ENCODE results near the gene PSMA6.
"Not testable (repeated sequence)": the region's sequence is repeated elsewhere in the genome, so short reads cannot be mapped to it uniquely, and the experiment has no call there.

PSMA6 gene

DNA sequence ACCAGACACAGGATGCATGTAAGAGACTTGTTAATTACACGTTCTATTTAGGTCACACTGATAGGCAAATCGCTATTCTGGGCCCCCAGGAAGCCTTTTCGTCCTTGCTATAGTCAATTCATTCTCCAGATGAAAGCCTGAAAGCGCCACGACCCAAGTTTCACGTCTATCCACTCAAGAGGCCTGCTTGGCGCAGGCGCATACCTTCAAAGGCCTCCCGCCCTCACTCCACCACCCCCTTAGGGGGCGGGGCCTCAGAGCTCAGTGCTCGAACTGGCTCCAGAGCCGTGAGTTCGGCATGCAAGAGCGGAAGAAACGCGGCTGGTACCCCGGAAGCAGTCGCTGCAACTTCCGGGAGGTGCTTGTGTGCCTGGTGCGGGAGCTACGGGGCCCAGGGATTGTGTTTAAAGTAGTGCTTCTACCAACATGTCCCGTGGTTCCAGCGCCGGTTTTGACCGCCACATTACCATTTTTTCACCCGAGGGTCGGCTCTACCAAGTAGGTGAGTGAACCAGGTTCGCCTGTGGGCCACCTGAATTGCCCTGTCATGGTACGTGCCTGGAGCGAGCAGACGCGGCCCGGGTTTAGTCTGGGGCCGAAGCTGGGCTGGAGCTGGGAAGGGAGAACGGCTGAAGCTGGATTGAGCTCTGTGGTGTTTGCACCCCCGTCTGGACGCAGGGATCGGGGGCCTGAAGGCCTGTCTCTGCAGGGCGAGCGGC is at the start of gene PSMA6:
Gene PSMA6, plus strand, starts transcription at position 332 of the 719 bp plus-strand sequence. Its CDS starts 95 bp downstream, at position 427.
- peak; percentile 99 for DNase-seq

DNA sequence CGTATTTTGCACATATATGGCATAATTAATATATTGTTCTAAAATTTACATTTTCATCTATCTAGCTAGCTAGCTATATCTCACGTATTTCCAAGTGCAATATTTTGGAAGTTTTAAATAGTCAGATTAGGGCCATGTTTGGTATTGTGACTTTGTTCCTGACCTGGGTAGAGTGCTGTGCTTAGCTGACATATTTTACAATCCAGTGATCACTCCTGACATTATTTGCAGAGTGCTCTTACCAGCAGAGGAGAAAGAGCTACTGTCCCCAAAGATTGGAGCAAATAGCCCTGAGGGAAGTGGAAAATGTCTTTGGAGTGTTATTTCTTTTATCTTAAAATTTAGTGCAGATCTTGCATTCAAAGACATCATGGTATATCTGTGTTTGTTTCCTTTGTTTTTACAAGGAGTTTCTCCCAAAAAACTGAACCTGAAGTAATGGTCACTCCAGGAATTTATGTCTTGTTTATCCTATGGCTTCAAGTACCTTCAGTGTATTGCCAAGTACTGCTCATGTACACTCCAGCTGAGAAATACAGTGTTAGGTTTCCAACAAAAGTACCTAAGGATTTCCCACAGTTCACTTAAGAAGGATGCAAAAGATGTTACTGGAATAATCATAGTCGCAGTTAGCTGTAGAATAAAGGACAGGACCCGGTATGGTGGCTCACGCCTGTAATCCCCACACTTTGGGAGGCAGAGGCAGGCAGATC is 49.4 kb upstream of the PSMA6 start:
- no peak for DNase-seq

DNA sequence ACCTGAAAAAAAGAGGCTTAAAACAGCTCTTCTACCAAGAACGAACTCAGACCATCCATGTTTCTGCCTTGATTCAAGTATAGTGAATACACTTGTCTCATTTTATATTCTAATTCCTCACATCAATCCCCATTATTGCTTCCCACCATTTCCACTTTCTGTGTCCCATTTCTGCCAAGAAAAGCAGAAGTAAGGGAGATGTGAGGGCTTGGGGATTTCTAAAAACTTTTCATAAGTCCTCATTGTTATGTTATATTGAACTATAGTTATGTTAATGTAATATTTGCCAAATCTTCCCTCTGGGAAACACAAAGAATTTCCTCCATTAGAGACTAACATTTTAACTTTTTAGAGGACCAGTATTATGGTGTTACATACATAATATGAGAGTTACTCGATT is 48.2 kb upstream of the PSMA6 start:
- no peak for DNase-seq

DNA sequence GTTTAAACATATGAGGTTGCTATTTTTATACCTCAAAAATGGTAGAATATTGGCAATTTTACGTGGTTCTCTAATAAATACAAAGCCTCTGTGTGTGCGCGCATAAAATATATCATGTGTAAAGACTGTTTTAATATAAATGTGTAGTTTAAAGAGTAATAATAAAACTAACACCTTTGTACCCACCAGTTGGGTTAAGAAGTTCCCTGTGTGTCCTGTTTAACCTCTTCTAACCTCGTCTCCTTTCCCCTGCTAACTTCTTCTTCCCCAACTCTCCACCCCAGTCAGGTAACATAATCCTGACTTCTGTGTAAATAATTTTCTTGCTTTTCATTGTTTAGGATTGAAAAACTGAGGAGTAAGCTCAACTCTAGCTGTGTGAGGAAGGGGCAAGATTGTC is 47.6 kb upstream of the PSMA6 start:
- no peak for DNase-seq

DNA sequence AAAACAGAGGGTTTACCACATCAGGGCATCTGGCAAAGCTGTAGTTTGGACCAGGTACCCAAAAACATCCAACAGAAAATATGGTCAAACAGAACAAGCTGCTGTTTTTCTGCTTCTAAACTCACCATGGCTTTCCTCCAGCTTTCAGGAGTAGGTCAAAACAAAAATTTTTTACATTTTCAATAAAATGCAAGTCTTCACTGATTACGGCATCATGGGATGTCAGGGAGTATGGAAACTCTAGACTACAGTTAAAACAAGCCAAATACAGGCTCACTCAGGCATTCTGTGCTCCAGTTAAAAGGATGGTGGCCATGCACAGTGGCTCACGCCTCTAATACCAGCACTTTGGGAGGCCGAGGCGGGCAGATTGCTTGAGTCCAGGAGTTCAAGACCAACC is 47.1 kb upstream of the PSMA6 start:
- no peak for DNase-seq

DNA sequence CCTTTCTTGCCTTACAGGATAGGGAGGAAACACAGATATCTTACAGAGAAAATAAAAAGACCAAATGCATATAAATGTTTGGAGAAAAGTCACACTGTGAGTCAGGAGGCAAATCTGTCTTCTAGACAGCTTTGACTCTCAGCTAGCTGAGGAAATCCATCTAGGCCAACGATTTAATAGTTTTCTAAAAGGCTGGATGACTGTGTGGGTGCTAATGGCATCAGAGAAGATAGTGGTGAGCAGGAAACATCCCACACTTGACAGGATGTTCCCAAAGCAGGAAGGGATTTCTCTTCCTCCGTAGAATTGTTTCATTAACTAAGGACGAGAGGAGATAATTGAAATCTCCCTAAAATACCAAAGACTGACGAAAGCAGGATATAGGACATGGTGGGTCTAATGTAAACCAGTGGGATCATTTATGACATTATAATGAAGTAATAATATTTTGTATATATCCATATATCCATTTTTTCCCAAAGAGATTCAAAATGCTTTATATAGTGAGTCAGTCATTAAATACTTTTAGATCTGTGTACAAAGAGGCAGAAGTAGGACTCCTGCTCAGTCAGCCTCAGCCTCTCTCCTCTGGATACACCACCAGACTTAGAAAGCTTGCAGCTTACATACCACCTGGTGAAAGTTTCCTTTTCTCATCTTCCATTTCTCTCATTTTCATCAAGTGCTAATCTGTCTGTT is 44.3 kb upstream of the PSMA6 start:
- no peak for DNase-seq

DNA sequence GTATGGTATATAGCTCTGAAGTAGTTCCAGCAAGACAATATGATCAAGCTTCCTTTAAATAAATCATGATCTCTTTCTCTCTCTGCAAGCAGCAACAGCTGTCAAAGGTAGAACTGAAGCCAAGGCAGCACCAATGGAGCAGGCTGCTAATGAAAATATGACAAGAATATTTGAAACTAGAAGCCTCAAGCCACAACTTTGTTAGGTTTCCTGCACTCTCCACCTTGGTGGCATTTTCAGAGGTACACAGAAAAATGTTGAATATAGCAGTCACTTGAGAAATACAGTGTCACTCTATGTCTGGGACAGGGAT is 43.8 kb upstream of the PSMA6 start:
- DNase-seq = no peak

DNA sequence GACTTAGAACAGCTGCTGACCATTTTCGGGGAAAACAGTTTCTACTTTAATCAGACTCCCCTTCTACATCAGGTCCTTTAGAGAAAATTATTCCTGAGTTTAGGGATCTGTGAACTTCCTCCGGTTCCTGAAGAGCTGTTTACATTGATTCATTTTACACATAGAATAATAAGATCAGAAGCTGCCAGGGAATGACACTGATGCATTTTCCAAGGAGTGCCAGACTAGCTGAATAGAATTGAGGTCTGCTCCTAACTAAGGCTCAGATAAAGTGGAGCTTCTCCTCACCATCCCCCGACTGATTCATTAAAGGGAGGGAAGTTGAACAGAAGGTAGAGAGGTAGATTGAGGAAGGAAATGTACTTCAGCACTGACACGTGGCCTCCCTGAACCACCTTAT is 41.9 kb upstream of the PSMA6 start:
- DNase-seq = no peak

DNA sequence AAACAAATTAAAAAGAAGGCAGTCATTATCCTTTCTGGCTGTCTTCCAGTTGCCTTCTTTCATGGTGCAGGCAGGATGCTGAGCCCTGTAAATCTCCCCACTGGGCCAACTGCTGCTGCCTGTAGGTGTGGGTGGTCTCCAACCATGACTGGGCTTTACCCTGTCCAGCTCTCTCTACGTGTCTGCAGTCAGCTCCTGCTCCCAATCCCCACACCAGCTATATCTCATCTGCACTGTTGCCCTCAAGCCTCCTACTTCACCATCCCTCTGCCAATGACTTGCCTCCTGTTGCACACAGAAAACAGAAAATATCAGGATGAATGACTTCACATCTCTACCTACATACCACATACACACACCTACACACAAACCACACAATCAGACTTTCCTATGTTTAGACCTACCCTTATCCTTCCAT is 39.7 kb upstream of the PSMA6 start:
- DNase-seq = no peak

DNA sequence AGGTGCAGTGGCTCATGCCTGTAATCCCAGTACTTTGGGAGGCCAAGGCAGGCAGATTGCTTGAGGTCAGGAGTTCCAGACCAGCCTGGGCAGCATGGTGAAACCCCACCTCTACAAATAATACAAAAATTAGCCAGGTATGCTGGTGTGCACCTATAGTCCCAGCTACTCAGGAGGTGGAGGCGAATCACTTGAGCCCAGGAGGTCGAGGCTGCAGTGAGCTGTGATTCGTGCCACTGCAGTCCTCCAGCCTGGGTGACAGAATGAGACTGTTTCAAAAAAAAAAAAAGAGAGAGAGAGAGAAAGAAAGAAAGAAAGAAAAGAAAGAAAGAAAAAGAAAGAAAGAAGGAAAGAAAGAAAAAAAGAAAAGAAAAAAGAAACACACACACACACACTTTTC is 39.1 kb upstream of the PSMA6 start:
- DNase-seq = not testable (repeated sequence)

DNA sequence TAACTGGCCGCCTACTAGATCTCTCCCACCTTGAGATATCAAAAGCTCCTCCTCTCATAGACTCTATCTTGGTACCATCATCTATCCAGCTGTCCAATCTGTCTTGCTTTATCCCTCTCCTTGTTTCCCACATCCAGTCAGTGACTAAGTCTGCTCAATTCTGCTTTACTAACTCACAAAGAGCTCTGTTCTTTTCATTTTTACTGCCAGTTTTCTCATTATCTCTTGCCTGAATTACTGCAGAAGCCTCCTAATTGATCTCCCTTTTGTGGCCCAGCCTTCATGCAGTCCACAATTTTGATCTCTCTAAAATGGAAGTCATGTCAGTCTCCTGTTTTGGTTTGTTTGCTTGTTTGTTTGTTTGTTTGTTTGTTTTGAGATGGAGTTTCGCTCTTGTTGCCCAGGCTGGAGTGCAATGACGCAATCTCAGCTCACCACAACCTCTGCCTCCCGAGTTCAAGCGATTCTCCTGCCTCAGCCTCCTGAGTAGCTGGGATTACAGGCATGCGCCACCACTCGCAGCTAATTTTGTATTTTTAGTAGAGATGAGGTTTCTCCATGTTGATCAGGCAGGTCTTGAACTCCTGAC is 38.1 kb upstream of the PSMA6 start:
- DNase-seq = not testable (repeated sequence)

DNA sequence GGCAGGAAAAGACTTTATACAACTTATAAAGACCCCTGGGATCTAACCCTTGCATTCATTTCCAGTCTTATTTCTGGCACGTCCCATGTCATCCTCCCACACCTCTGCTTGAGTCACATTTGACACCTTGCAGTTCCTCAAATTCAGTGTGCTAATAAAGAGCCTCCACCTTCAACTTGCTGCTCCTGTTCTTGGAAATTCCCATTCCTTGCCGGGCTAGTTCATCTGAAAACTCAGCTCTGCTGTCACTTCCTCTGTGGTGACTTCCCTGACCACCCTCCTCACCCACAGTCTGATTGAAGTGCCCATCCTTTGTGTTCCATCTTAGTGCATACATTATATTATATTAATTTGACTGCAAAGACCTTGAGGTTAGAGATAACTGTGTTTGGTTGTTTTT is 37.4 kb upstream of the PSMA6 start:
- no peak for DNase-seq

DNA sequence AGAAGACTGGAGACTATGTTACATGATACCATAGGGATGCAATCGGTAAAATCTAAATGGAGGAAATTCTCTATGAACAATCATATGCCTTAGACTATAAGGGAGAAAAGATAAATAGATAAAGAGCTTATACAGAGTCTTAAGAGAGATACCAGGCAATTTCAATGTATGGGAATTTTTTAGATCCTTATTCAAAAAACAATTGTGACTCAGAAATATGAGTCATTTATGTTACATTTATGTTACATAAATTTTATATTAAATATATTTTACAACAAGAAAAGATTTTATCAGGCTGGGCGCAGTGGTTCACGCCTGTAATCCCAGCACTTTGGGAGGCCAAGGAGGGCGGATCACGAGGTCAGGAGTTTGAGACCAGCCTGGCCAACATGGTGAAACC is 36.5 kb upstream of the PSMA6 start:
- DNase-seq = no peak

DNA sequence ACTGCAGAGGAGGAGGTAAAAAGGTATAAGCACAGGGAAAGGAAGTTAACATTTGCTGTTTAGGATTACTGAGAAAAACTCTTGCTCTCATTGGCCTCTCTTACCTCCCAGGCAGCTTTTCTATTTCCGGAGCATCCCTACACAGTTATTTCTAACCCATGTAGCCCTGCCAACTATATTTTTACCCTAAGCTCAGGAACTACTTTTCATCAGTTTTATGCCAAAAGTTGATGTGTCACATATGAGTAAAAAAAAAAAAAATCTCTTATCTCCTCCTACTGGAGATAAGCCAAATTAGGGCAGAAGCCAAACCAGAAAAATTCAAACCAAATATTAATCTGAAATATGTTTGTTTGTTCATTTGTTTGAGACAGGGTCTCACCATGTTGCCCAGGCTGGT is 34.4 kb upstream of the PSMA6 start:
- DNase-seq = peak; percentile 7

DNA sequence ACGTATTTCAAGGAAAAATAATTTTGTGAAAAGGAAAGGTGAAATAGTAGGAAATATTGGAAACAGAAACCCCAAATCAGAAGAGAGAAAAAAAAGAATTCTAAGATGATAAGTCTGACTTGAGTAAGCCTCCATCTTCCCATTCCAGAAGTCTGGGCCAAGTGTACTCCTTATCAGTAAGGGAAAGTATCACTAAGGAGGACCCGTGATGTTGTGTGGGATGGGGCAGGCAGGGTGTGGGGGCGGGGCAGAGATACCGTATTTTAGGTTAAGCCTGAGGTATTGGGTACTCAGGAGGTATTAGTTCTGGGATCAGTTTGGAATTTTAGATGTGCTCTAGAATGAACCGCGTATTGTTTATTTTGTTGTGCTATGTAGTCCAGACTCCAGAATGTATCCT is 33.8 kb upstream of the PSMA6 start:
- DNase-seq = no peak

DNA sequence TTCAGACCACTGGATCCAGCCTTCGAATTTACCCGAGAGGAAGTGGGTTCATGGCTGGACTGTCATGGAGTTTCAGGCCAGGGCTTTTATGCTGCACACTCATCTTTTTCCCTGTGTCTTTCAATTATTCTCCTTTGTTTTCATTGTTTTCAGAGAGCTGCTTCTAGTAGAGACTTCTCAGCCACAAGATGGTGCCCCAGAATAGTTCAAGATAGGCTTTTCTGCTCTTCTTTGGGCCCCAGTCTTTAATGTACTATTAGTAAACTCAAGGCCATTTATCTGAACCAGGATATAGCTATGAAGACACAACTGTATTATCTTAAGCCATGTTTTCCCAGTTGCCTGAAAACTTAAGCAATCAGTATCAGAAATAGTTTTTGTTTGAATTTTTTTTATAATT is 30.4 kb upstream of the PSMA6 start:
- DNase-seq = no peak

DNA sequence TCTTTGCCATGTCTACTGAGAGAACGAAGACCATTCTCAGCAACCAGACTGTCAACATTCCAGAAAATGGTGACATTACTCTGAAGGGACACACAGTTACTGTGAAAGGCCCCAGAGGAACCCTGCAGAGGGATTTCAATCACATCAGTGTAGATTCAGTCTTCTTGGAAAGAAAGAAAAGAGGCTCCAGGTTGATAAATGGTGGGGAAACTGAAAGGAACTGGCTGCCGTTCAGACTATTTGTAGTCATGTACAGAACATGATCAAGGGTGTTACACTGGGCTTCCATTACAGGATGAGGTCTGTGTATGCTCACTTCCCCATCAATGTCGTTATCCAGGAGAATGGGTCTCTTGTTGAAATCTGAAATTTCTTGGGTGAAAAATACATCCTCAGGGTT is 29.7 kb upstream of the PSMA6 start:
- no peak for DNase-seq

DNA sequence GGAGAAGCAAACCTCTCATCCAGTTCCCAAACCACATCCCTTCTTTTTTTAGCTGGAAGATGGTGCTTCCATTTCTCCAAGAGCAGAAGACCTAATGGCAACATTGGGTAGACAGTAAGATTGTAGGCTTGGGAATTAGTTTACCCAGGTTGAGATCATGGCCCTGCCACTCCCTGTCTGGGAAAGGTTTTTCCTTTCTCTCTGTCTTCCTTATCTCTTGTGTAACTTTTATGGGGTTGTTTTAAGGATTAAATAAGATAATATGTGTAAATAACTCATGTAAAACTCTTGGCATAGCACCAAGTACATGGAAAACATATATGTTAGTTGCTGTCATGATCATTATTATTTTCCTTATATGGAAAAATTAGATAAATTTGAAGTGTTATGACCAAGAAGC is 23.2 kb upstream of the PSMA6 start:
- DNase-seq = no peak

DNA sequence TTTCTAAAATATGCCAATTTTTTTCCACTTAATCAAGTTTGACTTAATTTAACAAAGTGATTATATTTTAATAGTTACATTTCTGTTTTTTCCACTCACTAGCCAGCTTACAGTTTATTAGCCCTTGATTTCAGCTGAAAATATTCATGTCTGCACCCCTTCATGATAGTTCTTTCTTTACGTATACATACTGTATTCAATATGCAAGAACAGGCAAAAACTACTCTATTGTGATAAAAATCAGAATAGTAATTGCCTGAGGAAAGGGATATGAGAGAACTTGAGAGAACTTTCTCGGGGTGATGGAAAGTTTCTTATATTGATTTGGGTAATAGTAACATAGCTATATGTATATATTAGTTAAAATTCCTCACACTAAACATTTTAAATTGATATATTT is 17.4 kb upstream of the PSMA6 start:
- no peak for DNase-seq

DNA sequence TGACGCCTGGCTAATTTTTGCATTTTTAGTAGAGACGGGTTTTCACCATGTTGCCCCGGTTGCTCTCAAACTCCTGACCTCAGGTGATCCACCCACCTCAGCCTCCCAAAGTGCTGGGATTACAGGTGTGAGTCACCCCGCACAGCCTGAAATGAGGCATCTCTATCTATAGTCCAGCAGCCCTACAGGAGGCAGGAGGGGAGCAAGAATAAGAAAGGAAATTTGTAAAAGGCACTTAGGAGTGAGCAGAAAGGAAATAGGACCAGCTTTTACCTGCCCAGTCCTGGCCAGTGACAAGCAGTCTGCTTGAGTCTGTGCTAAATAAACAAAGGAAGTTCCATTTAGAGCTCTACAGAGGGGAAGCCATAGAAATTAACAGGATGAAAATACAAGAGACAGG is 15.0 kb upstream of the PSMA6 start:
- no peak for DNase-seq

DNA sequence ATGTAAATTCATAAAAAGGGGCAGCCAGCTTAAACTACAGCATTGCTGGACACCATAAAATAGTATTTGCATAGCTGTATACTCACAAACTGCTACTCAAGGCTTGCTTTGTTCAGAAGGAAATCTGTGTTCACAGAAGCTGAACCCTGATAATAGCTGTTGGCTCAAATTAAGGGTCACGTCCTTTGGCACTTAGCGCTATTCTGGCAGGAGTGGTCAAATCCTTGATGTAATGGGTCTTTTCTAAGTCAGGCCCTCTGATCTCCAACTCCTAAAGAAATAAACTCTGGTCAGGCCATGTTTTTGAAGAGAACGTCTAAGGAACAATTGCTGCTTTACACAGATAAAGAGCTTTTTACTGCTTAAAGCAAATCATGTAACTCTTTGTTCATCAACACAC is 12.8 kb upstream of the PSMA6 start:
- DNase-seq = no peak

DNA sequence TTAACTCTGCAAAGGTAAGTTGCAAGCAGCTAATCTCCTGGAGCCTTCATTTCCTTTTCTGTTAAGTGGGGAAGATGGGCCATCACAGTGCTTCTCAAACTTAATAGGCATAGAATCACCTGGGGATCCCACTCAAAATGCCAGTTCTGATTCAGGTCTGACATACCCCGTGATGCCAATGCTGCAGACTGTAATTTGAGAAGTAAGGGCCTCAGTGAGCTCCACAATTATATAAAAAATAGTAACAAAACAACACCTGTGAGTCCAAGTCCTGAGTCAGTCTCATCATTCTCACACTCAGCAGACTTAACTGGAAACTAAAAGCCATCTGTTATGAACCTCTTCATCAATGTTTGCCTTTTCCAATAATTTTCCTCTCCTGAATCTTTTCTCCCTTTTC is 10.8 kb upstream of the PSMA6 start:
- no peak for DNase-seq

DNA sequence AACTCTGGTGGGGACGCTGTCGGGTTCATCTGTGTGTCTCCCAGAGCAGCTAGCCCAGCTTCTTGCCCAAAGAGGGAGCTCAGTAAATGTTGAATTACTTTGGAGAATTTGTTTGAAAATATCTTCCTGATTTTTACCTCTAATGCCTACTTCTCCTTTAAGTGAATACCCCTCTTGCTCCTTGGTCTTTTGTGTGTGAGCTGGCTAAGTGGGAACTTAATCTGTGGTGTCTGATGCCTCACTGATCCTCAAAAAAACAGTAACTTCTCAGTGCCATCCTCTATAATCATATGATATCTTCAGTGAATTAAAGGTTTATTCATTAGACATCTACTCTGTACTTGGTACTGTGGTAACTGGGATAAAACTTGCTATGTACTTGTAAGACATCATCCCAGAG is 7.7 kb upstream of the PSMA6 start:
- no peak for DNase-seq

Data from fibroblast of upper back skin (primary cell).